ENCODE measurements around the gene SASH1.

SASH1 gene

GRCh38 chr6:148457137-148457842, 114.7 kb downstream of the SASH1 start:
- no peak for TF ChIP-seq CTCF (IDR thresholded peaks at IDR 0.05; ENCODE audit: low read depth, low read length, missing control alignments)
- no peak overlapping the region for H3K4me3 ChIP-seq (ENCODE audit: low read depth, low read length)
- DNase-seq (ENCODE audit: low read depth) = no peak

GRCh38 chr6:148457843-148458159, 115.2 kb downstream of the SASH1 start:
- no peak overlapping the region for H3K4me3 ChIP-seq (ENCODE audit: low read depth, low read length)
- no peak for TF ChIP-seq CTCF (IDR thresholded peaks at IDR 0.05; ENCODE audit: low read depth, low read length, missing control alignments)
- no peak for DNase-seq (ENCODE audit: low read depth)

- DNase-seq (ENCODE audit: low read depth) = no peak
- no peak overlapping the region for H3K4me3 ChIP-seq (ENCODE audit: low read depth, low read length)
- no peak for TF ChIP-seq CTCF (IDR thresholded peaks at IDR 0.05; ENCODE audit: low read depth, low read length, missing control alignments)
These were observed 116.6 kb downstream of the SASH1 start for GRCh38 chr6:148459238-148459637.

GRCh38 chr6:148460876-148461646, 118.4 kb downstream of the SASH1 start:
- no peak overlapping the region for H3K4me3 ChIP-seq (ENCODE audit: low read depth, low read length)
- no peak for TF ChIP-seq CTCF (IDR thresholded peaks at IDR 0.05; ENCODE audit: low read depth, low read length, missing control alignments)
- no peak for DNase-seq (ENCODE audit: low read depth)

GRCh38 chr6:148461986-148462577, 119.4 kb downstream of the SASH1 start:
- DNase-seq (ENCODE audit: low read depth) = no peak
- H3K4me3 ChIP-seq (ENCODE audit: low read depth, low read length) = no peak overlapping the region
- TF ChIP-seq CTCF (IDR thresholded peaks at IDR 0.05; ENCODE audit: low read depth, low read length, missing control alignments) = no peak

GRCh38 chr6:148463671-148464070, 121.0 kb downstream of the SASH1 start:
- no peak for TF ChIP-seq CTCF (IDR thresholded peaks at IDR 0.05; ENCODE audit: low read depth, low read length, missing control alignments)
- H3K4me3 ChIP-seq (ENCODE audit: low read depth, low read length) = no peak overlapping the region
- no peak for DNase-seq (ENCODE audit: low read depth)
